Measurements from ENCODE around the gene CLEC4F. TPM values are rescaled to one million over a fixed set of nuclear protein-coding genes. Genes with fewer than 3 reads are reported as not detected.
A peak's percentile ranks its signal among the peaks of the same experiment; 100 is the strongest.

Gene CLEC4F
- total and polyA plus RNA-seq, 2 donors (not counting 3 experiments of a cell fraction or from before 2014, with no cell fraction given): not detected

GRCh38 chr2:70861777-70862625, 41.6 kb upstream of the CLEC4F start:
- Histone ChIP-seq H3K27me3 (ENCODE audit: control insufficient read depth in 2 of 2, insufficient read depth in 2 of 2, low read length in 2 of 2) (peaks cover 36 to 50% of the 10 kb centered on the region in 2 experiments), H3K4me2 (ENCODE audit: insufficient read depth, low read length) (no peak overlapping the region)
- BruUV-seq (replicated peaks): no TSS peak

More at GRCh38 chr2:70861777-70862625, 41.6 kb upstream of the CLEC4F start:
- ChIA-PET CTCF (interaction anchor here (1.1 to 4.4 kb wide), 5 partner anchors 10 to 86 kb away, joined by 3 to 36 read pairs (median 5); partner anchors contain the start of gene FIGLA), POLR2A (no interaction called here)
- Histone ChIP-seq H3K79me2 (ENCODE audit: control insufficient read depth, insufficient read depth, low read length) (no peaks in the 10 kb centered on the region), H3K4me1 (ENCODE audit: control insufficient read depth, extremely low read depth, insufficient read depth, low read length) (no peaks in the 10 kb centered on the region), H3K9ac (replicated peaks; ENCODE audit: extremely low read depth, insufficient read depth, low read length) (no peak overlapping the region), H2AFZ (ENCODE audit: low read depth, low read length) (no peak overlapping the region), H4K20me1 (replicated peaks; ENCODE audit: control insufficient read depth, extremely low read depth, insufficient read depth, low read length) (no peaks in the 10 kb centered on the region), H3K9me3 (replicated peaks; ENCODE audit: control insufficient read depth, insufficient read depth, low read length) (no peaks in the 10 kb centered on the region), H3K27ac (ENCODE audit: insufficient read depth, low read depth, low read length) (no peak overlapping the region), H3K9me1 (replicated peaks; ENCODE audit: control insufficient read depth, extremely low read depth, insufficient read depth, low read length) (no peaks in the 10 kb centered on the region), H3K4me3 (replicated peaks in 1 of 3; ENCODE audit: insufficient read depth in 1 of 3, low read depth in 1 of 3, low read length in 3 of 3) (no peak overlapping the region), H3K36me3 (ENCODE audit: control insufficient read depth in 2 of 2, extremely low read depth in 1 of 2, insufficient read depth in 2 of 2, low read length in 2 of 2) (no peaks in the 10 kb centered on the region)
- TF ChIP-seq CTCF (IDR thresholded peaks at IDR 0.05; ENCODE audit: extremely low read depth in 1 of 2, insufficient read depth in 1 of 2, low read depth in 1 of 2, low read length in 2 of 2): peak; percentile 95 to 99
- TF ChIP-seq FOS (IDR thresholded peaks at IDR 0.05; ENCODE audit: borderline replicate concordance, insufficient read depth, low read length): no peak
- no peak for TF ChIP-seq MYC (IDR thresholded peaks at IDR 0.05; ENCODE audit: low read depth, low read length)
- no peak for TF ChIP-seq MAX (IDR thresholded peaks at IDR 0.05; ENCODE audit: insufficient read depth, insufficient read length)
- TF ChIP-seq EZH2 (IDR thresholded peaks at IDR 0.05; ENCODE audit: borderline replicate concordance, low read depth, low read length, severe bottlenecking): no peak
- TF ChIP-seq JUN (IDR thresholded peaks at IDR 0.05; ENCODE audit: borderline replicate concordance, insufficient read depth, insufficient read length, low read depth): no peak
- DNase-seq (ENCODE audit: low read depth, low spot score) (peak; percentile 79), FAIRE-seq (peak; percentile 83)
- dilution Hi-C loops (cut with MboI; ENCODE audit: extremely low pct_ligation_motif_present, low sequenced_read_pairs): no loop called here
- intact Hi-C loops (cut with micrococcal nuclease): loop anchor here (1.0 to 5.0 kb wide), 3 partner anchors 73 to 560 kb away; partner anchors contain the start of gene FAM136A
